ENCODE results near the gene AGBL5.

Gene AGBL5

GRCh38 chr2:27050281-27050995 is 1.0 kb upstream of the AGBL5 start:
- in situ Hi-C loops (cut with MboI; ENCODE audit: low sequenced_read_pairs) = no loop called here

DNA sequence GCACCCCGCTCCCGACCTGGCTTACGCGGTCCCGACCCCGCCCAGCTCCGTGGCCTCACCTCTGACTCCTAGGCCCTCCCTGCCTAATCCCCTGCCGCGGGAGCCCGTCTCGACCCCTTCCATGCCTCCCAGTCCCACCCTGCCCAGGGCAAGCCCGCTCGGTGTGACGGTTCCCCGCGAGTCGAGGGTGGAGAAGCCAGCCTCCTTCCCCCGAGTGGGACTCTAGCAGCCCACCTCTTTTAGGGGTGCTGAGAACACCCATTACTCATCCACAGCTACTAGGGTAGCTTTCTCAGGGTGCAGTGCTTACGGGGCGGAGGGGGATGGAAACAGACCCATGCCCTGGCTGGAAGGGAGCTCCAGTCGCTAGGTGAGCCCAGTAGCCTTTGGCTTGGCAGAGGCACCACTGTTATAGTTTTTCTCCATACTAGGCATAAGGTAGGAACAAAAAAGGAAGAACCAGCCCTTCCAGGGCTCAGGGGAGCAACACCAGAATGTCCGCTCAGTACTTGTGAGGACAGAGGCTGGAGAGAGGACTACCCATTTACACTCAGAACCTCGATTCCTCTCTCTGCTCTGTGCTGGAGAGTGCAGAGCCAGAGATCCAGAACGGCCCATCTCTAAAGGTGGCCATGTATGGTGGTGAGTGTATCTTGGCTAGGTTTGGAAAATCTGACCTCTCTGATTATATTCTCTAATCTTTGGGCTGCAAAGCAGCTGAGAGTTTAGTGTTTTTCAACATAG is 606 bp downstream of the AGBL5 start:
- in situ Hi-C loops (cut with MboI; ENCODE audit: low sequenced_read_pairs) = no loop called here

DNA sequence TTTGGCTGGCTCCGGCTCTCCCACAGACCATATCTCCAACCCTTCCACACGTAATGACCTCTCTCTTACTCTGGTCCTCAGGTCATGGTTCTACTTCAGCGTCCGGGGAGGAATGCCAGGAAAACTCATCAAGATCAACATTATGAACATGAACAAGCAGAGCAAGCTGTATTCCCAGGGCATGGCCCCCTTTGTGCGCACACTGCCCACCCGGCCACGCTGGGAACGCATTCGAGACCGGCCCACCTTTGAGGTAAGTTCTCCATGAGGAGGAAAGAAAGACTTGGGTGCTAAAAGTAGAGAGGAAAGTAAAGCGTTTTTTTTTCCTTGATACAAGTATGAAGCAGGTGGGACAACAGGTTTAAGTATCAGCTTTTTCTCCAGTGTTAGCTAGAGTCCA is 1.9 kb downstream of the AGBL5 start:
- in situ Hi-C loops (cut with MboI; ENCODE audit: low sequenced_read_pairs) = no loop called here

- in situ Hi-C loops (cut with MboI; ENCODE audit: low sequenced_read_pairs) = no loop called here
These were observed 2.3 kb downstream of the AGBL5 start for GRCh38 chr2:27053776-27054175.

GRCh38 chr2:27054721-27055120 is 3.3 kb downstream of the AGBL5 start:
- in situ Hi-C loops (cut with MboI; ENCODE audit: low sequenced_read_pairs) = no loop called here

- in situ Hi-C loops (cut with MboI; ENCODE audit: low sequenced_read_pairs) = no loop called here
These were observed 5.7 kb downstream of the AGBL5 start for GRCh38 chr2:27057184-27057583.

DNA sequence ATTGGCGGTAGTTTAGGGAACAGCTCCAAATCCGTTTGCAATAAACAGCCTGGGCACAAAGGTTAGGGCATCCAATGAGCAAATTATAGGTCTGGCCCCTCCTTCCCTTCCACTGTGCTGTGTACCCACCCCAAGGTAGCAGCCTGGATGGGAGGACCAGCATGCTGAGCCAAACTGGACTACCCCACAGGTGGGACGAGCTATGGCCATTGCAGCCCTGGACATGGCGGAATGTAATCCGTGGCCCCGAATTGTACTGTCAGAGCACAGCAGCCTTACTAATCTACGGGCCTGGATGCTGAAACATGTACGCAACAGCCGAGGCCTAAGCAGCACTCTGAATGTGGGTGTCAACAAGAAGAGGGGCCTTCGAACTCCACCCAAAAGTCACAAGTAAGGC is 6.7 kb downstream of the AGBL5 start:
- in situ Hi-C loops (cut with MboI; ENCODE audit: low sequenced_read_pairs) = no loop called here

DNA sequence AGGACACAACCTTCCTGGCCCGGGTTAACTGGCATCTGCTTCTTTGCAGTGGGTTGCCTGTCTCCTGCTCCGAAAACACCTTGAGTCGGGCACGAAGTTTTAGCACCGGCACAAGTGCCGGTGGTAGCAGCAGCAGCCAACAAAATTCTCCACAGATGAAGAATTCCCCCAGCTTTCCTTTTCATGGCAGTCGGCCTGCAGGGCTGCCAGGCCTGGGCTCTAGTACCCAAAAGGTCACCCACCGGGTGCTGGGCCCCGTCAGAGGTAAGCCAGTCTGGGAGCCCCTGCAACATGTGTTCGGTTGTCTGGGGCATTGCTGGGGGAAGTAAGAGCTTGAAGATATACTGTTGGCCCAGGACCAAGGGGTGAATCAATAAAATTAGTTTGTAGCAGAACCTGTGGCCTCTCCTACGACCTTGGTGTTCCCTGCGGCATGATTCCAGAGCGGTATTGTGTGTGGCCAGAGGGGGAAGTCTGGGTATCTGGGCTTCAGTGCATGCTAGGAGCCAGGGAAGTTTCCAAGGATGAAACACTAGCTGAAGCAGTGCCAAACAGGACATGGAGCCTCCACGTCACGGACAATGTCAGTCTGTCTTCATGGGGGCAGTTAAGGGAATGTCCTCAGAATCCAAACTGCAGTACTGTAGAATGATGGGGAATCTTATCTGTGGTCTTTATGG is 7.8 kb downstream of the AGBL5 start:
- in situ Hi-C loops (cut with MboI; ENCODE audit: low sequenced_read_pairs) = no loop called here

- in situ Hi-C loops (cut with MboI; ENCODE audit: low sequenced_read_pairs) = no loop called here
These were observed 8.9 kb downstream of the AGBL5 start for GRCh38 chr2:27060323-27060722.

- in situ Hi-C loops (cut with MboI; ENCODE audit: low sequenced_read_pairs) = no loop called here
These were observed 13.7 kb downstream of the AGBL5 start for GRCh38 chr2:27065128-27065527.

DNA sequence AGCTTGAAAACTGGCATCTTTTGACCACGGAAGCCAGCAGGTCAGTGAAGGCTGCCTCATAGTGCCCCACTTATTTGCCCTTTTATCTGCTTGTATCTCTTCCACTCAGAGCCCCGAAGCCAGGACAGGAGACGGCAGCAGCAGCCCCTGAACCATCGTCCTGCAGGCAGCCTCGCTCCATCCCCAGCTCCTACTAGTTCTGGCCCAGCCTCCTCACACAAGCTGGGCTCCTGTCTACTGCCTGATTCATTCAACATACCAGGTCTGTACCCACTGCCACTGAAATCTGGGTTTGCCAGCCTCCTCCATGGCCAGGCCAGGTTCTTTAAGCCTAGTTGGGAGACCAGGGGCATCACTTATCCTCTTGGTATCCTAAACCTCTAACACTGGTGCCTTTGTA is 15.9 kb downstream of the AGBL5 start:
- in situ Hi-C loops (cut with MboI; ENCODE audit: low sequenced_read_pairs) = no loop called here

GRCh38 chr2:27069436-27069835 is 18.0 kb downstream of the AGBL5 start:
- in situ Hi-C loops (cut with MboI; ENCODE audit: low sequenced_read_pairs) = no loop called here

DNA sequence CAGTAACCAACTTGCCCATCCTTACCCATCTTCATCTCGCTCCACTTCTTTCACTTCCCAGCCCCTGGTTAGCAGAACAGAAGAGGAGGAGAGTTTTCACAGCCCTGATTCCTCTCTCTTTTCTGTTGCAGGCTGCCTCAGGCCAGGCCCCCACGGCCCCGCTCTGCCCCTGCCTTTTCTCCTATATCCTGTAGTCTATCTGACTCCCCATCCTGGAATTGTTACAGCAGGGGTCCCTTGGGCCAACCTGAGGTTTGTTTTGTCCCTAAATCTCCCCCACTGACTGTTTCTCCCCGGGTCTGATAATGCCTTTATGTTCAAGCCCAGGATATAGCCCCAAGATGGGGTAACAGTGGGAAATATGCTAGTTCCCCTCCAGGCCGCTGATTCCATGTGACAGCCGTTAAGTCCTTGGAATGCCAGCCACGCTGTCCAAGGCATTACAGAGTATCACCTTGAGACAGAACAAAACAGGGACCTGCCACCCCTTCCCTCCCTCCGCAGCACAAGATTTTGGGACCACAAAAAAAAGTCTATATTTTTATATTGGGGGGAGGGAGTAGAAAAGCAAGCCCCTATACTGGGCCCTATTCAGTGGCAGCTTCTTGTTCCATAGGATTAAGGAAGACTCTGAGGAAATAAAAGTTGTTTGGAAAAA is 18.6 kb downstream of the AGBL5 start:
- in situ Hi-C loops (cut with MboI; ENCODE audit: low sequenced_read_pairs) = no loop called here

GRCh38 chr2:27070653-27071276 is 19.3 kb downstream of the AGBL5 start:
- in situ Hi-C loops (cut with MboI; ENCODE audit: low sequenced_read_pairs) = no loop called here

DNA sequence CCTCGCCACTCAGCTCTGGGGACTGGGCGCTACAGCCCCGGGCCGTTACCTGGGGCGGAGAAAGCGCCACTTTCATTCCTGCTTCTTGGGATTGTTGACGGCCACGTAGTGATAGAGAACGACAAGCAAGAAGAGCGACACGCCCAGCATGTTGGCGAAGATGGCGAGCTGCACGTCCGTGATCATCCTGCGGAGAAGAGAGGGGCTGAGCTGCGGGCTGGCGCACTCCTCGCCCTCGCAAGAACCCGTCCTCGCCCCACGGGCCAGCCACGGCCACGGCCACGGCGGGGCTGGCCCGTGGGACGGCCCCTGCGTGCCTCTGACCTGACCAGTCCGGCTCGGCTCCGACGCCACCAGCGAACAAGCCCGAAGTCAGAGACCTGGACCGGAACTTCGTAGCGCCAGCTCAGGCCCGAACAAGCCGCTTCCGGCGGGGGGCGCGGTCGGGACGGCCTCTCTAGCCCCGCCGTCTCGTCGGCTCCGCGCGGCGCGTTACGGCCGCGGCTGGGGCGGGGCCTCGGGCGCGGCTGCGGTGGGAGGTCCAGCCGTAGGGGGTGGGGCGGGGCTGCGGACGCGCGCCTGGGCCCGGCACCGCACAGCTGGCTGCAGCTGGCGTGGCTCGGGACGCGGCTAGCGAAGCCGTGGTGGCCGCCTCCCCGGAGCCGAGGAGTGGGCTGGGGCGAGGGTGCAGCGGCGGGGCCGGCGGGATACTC is 20.0 kb downstream of the AGBL5 start, which contains the start of gene OST4:
Gene OST4 (minus strand): TSS at position 378 of the 713 bp plus-strand sequence.
- in situ Hi-C loops (cut with MboI; ENCODE audit: low sequenced_read_pairs) = no loop called here

DNA sequence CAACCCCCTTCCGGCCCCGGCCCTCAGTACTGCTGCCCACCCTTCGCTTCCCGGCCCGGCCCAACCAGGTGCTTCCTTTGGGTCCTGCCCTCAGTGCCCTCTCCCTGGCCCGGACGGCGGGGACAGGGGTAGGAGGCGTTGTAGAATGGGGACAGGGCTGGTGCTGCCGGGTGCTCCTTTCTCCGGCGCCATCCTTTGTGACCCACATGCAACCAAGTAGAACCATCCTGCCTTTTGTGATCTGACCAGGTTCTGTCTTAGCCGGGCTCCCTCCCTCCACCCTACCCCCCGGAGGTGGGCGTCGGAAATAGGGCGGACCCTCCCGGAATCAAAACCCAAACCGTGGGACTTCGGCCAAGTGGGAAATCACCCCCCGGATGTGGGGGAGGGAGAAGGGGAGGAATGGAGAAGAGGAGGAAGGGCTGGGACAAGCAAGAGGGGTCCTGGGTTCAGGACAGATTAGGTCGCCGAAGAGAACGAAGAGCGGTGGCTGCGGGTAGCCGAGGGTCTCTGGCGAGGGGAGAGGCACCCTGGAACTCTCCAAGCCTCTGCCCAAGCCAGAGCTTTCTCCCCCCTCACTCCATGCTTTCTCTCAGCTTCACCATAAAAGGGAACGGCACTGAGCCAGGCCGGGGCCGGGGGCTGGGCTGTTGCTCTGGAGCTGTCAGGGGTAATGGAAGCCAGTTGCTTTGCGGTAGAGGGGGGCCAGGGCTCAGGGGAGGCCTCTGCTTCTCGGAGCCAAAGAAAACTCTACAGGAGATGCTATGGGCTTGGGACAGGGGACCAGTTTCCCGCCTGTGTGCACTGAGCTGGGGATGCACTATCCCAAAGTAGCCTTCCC is 20.7 kb downstream of the AGBL5 start:
- in situ Hi-C loops (cut with MboI; ENCODE audit: low sequenced_read_pairs) = no loop called here

DNA sequence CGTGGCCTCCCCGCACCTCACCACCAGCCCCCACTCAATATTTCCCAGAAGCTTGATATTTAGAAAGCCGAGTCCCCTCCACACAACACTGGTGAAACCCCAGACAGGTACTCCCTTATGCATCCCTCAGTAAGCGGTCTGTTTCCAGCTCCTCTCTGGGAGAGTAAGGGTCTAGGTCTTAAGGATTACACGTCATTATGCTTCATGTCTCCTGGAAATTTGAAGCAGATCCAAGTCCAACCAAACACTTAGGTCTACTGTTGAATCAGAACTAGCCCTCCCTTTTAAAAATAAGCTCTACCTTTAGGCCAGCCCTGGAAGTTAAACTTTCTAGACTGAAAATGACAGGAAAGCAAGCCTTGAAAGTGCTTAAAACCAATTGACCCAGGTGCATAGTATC is 21.5 kb downstream of the AGBL5 start:
- in situ Hi-C loops (cut with MboI; ENCODE audit: low sequenced_read_pairs) = no loop called here

DNA sequence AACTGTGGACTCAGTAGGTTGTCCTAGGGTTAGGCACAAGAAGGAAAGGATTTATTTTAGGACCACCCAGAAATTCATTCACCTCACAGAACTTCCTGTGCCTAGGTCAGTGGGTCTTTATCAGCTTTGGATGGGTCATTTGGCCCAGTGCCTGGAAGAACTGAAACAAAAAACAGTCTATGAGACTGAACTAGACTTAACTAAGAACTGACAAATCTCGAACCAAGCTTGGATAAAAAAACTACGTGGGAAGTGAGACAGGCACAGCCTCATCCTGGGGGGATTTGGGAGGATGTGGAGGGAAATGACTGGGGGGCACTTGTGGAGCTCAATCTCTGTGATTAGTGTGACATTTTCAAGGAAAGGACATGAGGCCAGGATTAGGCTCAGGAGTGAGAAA is 22.3 kb downstream of the AGBL5 start:
- in situ Hi-C loops (cut with MboI; ENCODE audit: low sequenced_read_pairs) = no loop called here

Measured in HL-60/S4 treated with phorbol 12-myristate 13-acetate at 8.2 ng/mL for 4 days and 3 days (cell line).